ENCODE results near the gene KANSL1L. TPM values are rescaled to one million over a fixed set of nuclear protein-coding genes. Genes with fewer than 3 reads are reported as not detected.

The KANSL1L gene
- total and polyA plus RNA-seq, 2 donors (not counting 1 experiment from before 2014, with no cell fraction given) = 7.3 to 26.1 TPM

DNA sequence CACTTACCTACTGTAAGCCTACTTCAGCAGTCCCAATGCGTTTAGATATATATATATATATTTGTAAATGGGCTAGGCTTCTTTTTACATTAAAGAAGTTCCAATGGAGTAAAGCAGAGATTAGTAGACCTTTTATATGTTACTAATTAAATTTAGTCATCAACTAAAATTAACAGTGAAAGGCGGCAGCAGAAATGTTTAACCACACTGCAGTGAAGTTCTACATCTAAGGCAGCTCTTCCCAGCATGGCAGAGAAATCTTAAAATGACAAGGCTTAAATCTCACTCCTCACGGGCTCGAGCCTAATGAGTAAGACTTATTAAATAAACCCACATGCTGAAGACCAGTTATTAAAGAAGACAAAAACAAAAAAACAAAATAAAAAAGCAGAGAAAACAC, 19.1 kb upstream of the KANSL1L start:
- Histone ChIP-seq H2AFZ (ENCODE audit: low read length) (no peak overlapping the region), H3K4me3 (replicated peaks in 1 of 4; ENCODE audit: control extremely low read depth in 1 of 4, insufficient read depth in 1 of 4, low read depth in 3 of 4, low read length in 4 of 4) (no peak overlapping the region), H3K27me3 (ENCODE audit: control insufficient read depth, insufficient read depth, low read length) (no peaks in the 10 kb centered on the region), H4K20me1 (ENCODE audit: control insufficient read depth, extremely low read depth, insufficient read depth, low read length) (no peaks in the 10 kb centered on the region), H3K4me1 (ENCODE audit: control insufficient read depth, extremely low read depth, insufficient read depth, low read length) (no peaks in the 10 kb centered on the region), H3K9ac (ENCODE audit: insufficient read depth, low read length) (no peak overlapping the region), H3K27ac (ENCODE audit: insufficient read depth, low read length) (no peak overlapping the region), H3K4me2 (ENCODE audit: extremely low read depth, insufficient read depth, low read length) (no peak overlapping the region), H3K36me3 (ENCODE audit: control insufficient read depth, insufficient read depth, low read length) (no peaks in the 10 kb centered on the region), H3K9me3 (ENCODE audit: control insufficient read depth, insufficient read depth, low read depth, low read length) (no peaks in the 10 kb centered on the region), H3K79me2 (ENCODE audit: control insufficient read depth, insufficient read depth, low read length) (no peaks in the 10 kb centered on the region)
- TF ChIP-seq EZH2 (IDR thresholded peaks at IDR 0.05; ENCODE audit: low read length, missing control alignments) = no peak
- TF ChIP-seq, protein P1, sequence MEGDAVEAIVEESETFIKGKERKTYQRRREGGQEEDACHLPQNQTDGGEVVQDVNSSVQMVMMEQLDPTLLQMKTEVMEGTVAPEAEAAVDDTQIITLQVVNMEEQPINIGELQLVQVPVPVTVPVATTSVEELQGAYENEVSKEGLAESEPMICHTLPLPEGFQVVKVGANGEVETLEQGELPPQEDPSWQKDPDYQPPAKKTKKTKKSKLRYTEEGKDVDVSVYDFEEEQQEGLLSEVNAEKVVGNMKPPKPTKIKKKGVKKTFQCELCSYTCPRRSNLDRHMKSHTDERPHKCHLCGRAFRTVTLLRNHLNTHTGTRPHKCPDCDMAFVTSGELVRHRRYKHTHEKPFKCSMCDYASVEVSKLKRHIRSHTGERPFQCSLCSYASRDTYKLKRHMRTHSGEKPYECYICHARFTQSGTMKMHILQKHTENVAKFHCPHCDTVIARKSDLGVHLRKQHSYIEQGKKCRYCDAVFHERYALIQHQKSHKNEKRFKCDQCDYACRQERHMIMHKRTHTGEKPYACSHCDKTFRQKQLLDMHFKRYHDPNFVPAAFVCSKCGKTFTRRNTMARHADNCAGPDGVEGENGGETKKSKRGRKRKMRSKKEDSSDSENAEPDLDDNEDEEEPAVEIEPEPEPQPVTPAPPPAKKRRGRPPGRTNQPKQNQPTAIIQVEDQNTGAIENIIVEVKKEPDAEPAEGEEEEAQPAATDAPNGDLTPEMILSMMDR (conservative IDR thresholded peaks at IDR 0.05 in 1 of 2, IDR thresholded peaks at IDR 0.05 in 1 of 2; ENCODE audit: low read depth in 1 of 2, low read length in 2 of 2) = no peak
- no peak for DNase-seq (ENCODE audit: low read depth in 2 of 2)

DNA sequence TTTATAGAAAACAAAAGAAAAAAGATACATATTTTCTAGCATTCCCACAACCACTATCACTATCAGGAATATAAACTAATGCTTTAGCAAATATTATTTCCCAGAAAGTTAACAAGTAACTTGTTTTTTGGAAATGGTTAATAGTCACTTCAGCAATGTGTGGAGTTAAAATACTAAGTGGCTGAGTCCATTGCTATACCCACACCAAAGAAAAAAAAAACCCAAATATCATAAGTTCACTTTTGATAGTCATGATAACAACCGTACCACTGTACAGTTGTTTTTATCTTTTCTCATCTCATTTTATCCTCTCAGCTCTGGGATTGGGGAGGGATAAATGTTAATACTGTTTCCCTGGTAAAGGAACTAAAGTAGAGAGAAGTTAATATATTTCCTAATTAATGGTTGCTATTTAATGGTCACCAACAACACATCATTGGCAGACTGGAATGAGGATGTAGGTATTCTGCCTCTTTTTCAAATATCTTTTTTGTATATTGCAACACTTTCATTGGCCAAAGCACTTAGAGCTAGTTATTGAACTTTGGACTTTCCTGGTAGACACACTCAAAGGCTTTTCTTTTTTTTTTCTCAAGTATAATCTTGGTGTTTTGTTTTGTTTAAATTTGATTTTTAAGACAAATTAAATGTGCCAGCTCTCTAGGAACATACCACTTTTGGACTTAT, 18.4 kb upstream of the KANSL1L start:
- no peaks in the 10 kb centered on the region for H3K79me2 ChIP-seq (ENCODE audit: control insufficient read depth, insufficient read depth, low read length)
- H3K4me1 ChIP-seq (ENCODE audit: control insufficient read depth, extremely low read depth, insufficient read depth, low read length) = no peaks in the 10 kb centered on the region
- no peak for DNase-seq (ENCODE audit: low read depth in 2 of 2)

DNA sequence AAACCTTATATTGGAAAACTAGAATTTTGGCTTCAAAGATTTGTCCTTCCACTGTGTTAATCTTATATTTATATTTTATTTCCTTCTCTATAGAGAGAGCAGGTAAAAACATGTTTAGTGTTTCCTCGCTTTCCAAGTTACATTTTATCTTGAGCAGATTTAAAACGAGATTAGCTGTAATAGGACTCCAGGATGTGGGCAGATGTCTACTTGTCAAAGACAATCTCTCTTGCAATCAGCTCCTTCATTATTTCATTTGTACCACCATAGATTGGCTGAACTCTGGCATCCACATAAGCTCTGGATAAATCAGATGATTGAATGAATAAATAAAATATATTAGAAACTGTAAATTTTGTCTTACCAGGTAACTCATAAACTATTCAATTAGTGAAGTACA, 17.5 kb upstream of the KANSL1L start:
- no peaks in the 10 kb centered on the region for H3K79me2 ChIP-seq (ENCODE audit: control insufficient read depth, insufficient read depth, low read length)
- H3K27ac ChIP-seq (ENCODE audit: insufficient read depth, low read length) = no peak overlapping the region
- no peak overlapping the region for H3K9ac ChIP-seq (ENCODE audit: insufficient read depth, low read length)
- no peaks in the 10 kb centered on the region for H3K4me1 ChIP-seq (ENCODE audit: control insufficient read depth, extremely low read depth, insufficient read depth, low read length)
- H3K9me3 ChIP-seq (ENCODE audit: control insufficient read depth, insufficient read depth, low read depth, low read length) = no peaks in the 10 kb centered on the region
- no peaks in the 10 kb centered on the region for H3K27me3 ChIP-seq (ENCODE audit: control insufficient read depth, insufficient read depth, low read length)
- H3K4me2 ChIP-seq (ENCODE audit: extremely low read depth, insufficient read depth, low read length) = no peak overlapping the region
- H3K4me3 ChIP-seq (replicated peaks in 1 of 4; ENCODE audit: control extremely low read depth in 1 of 4, insufficient read depth in 1 of 4, low read depth in 3 of 4, low read length in 4 of 4) = no peak overlapping the region
- H2AFZ ChIP-seq (ENCODE audit: low read length) = no peak overlapping the region
- no peak for TF ChIP-seq EZH2 (IDR thresholded peaks at IDR 0.05; ENCODE audit: low read length, missing control alignments)
- H3K36me3 ChIP-seq (ENCODE audit: control insufficient read depth, insufficient read depth, low read length) = no peaks in the 10 kb centered on the region
- no peak for DNase-seq (ENCODE audit: low read depth in 2 of 2)
- H4K20me1 ChIP-seq (ENCODE audit: control insufficient read depth, extremely low read depth, insufficient read depth, low read length) = no peaks in the 10 kb centered on the region

More for the DNA sequence above, 18.4 kb upstream of the KANSL1L start:
- Histone ChIP-seq H2AFZ (ENCODE audit: low read length) (no peak overlapping the region), H3K4me3 (replicated peaks in 1 of 4; ENCODE audit: control extremely low read depth in 1 of 4, insufficient read depth in 1 of 4, low read depth in 3 of 4, low read length in 4 of 4) (no peak overlapping the region), H3K9me3 (ENCODE audit: control insufficient read depth, insufficient read depth, low read depth, low read length) (no peaks in the 10 kb centered on the region), H3K27me3 (ENCODE audit: control insufficient read depth, insufficient read depth, low read length) (no peaks in the 10 kb centered on the region), H4K20me1 (ENCODE audit: control insufficient read depth, extremely low read depth, insufficient read depth, low read length) (no peaks in the 10 kb centered on the region), H3K27ac (ENCODE audit: insufficient read depth, low read length) (no peak overlapping the region), H3K4me2 (ENCODE audit: extremely low read depth, insufficient read depth, low read length) (no peak overlapping the region), H3K9ac (ENCODE audit: insufficient read depth, low read length) (no peak overlapping the region), H3K36me3 (ENCODE audit: control insufficient read depth, insufficient read depth, low read length) (no peaks in the 10 kb centered on the region)
- TF ChIP-seq, protein P1 (conservative IDR thresholded peaks at IDR 0.05 in 1 of 2, IDR thresholded peaks at IDR 0.05 in 1 of 2; ENCODE audit: low read depth in 1 of 2, low read length in 2 of 2) = no peak
- no peak for TF ChIP-seq EZH2 (IDR thresholded peaks at IDR 0.05; ENCODE audit: low read length, missing control alignments)

All from fibroblast of lung (primary cell).